Uterus (tissue), 2 donors: ENCODE data around the gene PTPRU.

Source experiments
- POLR2A ChIP-seq, 2 donors: fragments of 450-650 bp; IDR thresholded peaks; one replicate each; pipeline ENCODE4 v1.6.1; 2016; ENCODE audit warnings: antibody characterized with exemption in 2 of 2, mild to moderate bottlenecking in 1 of 2, moderate library complexity in 1 of 2
- TF ChIP-seq, protein P1 (sequence below), 4 experiments: fragments of 200-600 bp in 2 of 4; fragments of 450-650 bp in 2 of 4; sonication (generic) in 2 of 4; IDR thresholded peaks; one replicate each; pipeline ENCODE4 v1.5.1; 2016 to 2019; ENCODE audit warnings: antibody characterized with exemption in 4 of 4, mild to moderate bottlenecking in 2 of 4, moderate library complexity in 1 of 4

DNA sequence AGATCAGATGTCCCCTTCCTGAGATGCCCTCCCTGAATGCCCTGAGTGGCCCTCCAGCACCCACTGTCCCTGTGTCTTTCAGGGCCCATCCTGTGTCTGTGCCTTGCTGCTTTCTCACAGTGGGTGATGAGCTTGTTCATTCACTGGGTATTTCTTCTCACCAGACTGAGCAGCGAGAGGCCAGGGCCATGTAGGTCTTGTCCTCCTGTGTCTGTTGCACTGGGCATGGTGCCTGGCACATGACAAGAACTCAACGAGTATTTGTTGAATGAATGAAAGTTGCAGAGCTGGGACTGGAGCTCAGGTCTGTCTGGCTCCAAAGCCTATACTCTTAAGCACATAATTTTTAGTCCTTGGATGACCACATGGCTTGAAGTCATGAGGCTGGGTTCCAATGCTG, 93.8 kb downstream of the PTPRU start:
- TF ChIP-seq, protein P1, sequence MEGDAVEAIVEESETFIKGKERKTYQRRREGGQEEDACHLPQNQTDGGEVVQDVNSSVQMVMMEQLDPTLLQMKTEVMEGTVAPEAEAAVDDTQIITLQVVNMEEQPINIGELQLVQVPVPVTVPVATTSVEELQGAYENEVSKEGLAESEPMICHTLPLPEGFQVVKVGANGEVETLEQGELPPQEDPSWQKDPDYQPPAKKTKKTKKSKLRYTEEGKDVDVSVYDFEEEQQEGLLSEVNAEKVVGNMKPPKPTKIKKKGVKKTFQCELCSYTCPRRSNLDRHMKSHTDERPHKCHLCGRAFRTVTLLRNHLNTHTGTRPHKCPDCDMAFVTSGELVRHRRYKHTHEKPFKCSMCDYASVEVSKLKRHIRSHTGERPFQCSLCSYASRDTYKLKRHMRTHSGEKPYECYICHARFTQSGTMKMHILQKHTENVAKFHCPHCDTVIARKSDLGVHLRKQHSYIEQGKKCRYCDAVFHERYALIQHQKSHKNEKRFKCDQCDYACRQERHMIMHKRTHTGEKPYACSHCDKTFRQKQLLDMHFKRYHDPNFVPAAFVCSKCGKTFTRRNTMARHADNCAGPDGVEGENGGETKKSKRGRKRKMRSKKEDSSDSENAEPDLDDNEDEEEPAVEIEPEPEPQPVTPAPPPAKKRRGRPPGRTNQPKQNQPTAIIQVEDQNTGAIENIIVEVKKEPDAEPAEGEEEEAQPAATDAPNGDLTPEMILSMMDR (IDR thresholded peaks at IDR 0.05), result no peak
- no peak for TF ChIP-seq POLR2A (IDR thresholded peaks at IDR 0.05)
